OCI-LY1 (cell line): ENCODE measurements around the gene ETV7.

Source experiments
- H2AFZ ChIP-seq: fragments of 200-600 bp; sonication (generic), shearing (Covaris generic); 2 replicates; pipeline ENCODE4 v1.6.0; 2014; ENCODE audit warnings: antibody characterized with exemption, mild to moderate bottlenecking, low read length
- H3F3A ChIP-seq: fragments of 200-600 bp; sonication (generic), shearing (Covaris generic); 2 replicates; pipeline ENCODE4 v1.6.0; 2014; ENCODE audit warnings: mild to moderate bottlenecking, antibody characterized with exemption, low read length, moderate library complexity; ENCODE audit not compliant: insufficient read depth
- H3K27ac ChIP-seq: fragments of 200-600 bp; sonication (generic); 2 replicates; pipeline ENCODE4 v1.5.1; 2014; ENCODE audit warnings: low read length, mixed run types, mild to moderate bottlenecking, low read depth; ENCODE audit not compliant: poor library complexity, severe bottlenecking
- H3K27me3 ChIP-seq: fragments of 200-600 bp; sonication (generic); 2 replicates; pipeline ENCODE4 v1.6.0; 2014; ENCODE audit warnings: antibody characterized with exemption, mild to moderate bottlenecking, low read length, moderate library complexity; ENCODE audit not compliant: insufficient read depth
- H3K36me3 ChIP-seq: fragments of 200-600 bp; sonication (generic); 2 replicates; pipeline ENCODE4 v1.6.1; 2014; ENCODE audit warnings: mild to moderate bottlenecking, antibody characterized with exemption, low read length, moderate library complexity, mixed read lengths; ENCODE audit not compliant: insufficient read depth
- H3K4me1 ChIP-seq: fragments of 200-600 bp; sonication (generic); 2 replicates; pipeline ENCODE4 v1.5.1; 2014; ENCODE audit warnings: mild to moderate bottlenecking, low read length, moderate library complexity; ENCODE audit not compliant: insufficient read depth, severe bottlenecking
- H3K4me2 ChIP-seq: fragments of 200-600 bp; sonication (generic), shearing (Covaris generic); 2 replicates; pipeline ENCODE4 v1.6.1; 2014; ENCODE audit warnings: low read length
- H3K4me3 ChIP-seq: fragments of 200-600 bp; sonication (generic); 2 replicates; pipeline ENCODE4 v1.5.1; 2014; ENCODE audit warnings: low read length, low read depth, mild to moderate bottlenecking, mixed read lengths; ENCODE audit not compliant: poor library complexity, severe bottlenecking
- H3K79me2 ChIP-seq: fragments of 200-600 bp; shearing (Covaris generic); 2 replicates; pipeline ENCODE4 v1.6.1; 2016; ENCODE audit warnings: mixed run types, low read length, mixed read lengths; ENCODE audit not compliant: insufficient read depth
- H3K9ac ChIP-seq: fragments of 200-600 bp; sonication (generic), shearing (Covaris generic); 2 replicates; pipeline ENCODE4 v1.6.1; 2014; ENCODE audit warnings: mild to moderate bottlenecking, low read length, mixed read lengths
- H3K9me2 ChIP-seq: fragments of 200-600 bp; sonication (generic), shearing (Covaris generic); 2 replicates; pipeline ENCODE4 v1.6.1; 2014; ENCODE audit warnings: low read depth, mild to moderate bottlenecking, low read length, mixed read lengths
- H3K9me3 ChIP-seq: fragments of 200-600 bp; shearing (Covaris generic); 2 replicates; pipeline ENCODE4 v1.6.1; 2014; ENCODE audit warnings: low read length, mixed read lengths
- H4K20me1 ChIP-seq: fragments of 200-600 bp; sonication (generic), shearing (Covaris generic); 2 replicates; pipeline ENCODE4 v1.6.0; 2016; ENCODE audit warnings: mild to moderate bottlenecking, low read length; ENCODE audit not compliant: insufficient read depth
- CTCF ChIP-seq: fragments of 200-600 bp; sonication (generic), shearing (Covaris generic); IDR thresholded peaks from 2 replicates; pipeline ENCODE4 v1.5.1; 2017; ENCODE audit warnings: mild to moderate bottlenecking, antibody characterized with exemption, low read length, moderate library complexity, mixed read lengths
- EZH2 ChIP-seq: fragments of 200-600 bp; sonication (generic), shearing (Covaris generic); IDR thresholded peaks from 2 replicates; pipeline ENCODE4 v1.8.0; 2017; ENCODE audit warnings: borderline replicate concordance, mixed run types, mild to moderate bottlenecking, antibody characterized with exemption, low read length, moderate library complexity, mixed read lengths

Gene ETV7

DNA sequence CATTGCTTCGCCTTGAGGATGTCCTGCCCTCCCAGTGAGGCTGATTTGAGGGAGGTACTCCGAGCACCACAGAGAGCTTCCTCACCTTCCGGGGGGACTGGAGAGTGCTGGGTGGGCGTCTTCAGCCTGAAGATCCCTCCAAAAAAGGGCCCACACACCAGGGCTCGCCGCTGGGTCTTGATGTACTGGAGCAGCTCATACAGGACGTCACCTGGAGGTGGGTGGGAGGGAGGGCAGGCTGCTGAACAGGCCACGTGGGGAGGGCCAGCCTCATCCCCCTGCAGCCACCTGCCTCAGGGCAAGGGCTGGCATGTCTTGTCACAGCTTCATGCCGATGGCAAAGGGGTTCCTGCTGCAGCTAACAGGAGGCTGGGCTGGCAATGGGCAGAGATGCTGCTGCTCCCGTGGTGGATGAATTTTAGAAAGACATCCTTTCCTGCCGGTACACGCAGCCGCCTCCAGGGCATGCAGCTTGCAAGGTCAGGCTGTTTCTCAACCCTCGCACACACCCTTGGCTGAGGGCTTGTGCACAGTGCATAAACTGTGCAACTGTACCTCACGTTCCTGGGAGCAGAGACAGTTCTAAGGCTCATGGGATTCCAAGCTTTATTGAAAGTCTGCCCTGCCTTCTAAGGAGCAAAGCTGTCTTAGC is 14.0 kb downstream of the ETV7 start:
- no peaks in the 10 kb centered on the region for H4K20me1 ChIP-seq
- H2AFZ ChIP-seq, result no peak overlapping the region
- H3K4me2 ChIP-seq, result no peak overlapping the region
- H3K27me3 ChIP-seq, result peaks cover 4% of the 10 kb centered on the region; the same call in 1 of the 2 replicates
- H3K36me3 ChIP-seq, result no peaks in the 10 kb centered on the region
- no peaks in the 10 kb centered on the region for H3K9me3 ChIP-seq
- H3K4me1 ChIP-seq, result no peaks in the 10 kb centered on the region
- TF ChIP-seq CTCF (no peak), EZH2 (no peak)
- no peak overlapping the region for H3K9ac ChIP-seq
- H3K79me2 ChIP-seq, result no peaks in the 10 kb centered on the region
- H3K4me3 ChIP-seq, result no peak overlapping the region
- H3K27ac ChIP-seq, result no peak overlapping the region
- no peaks in the 10 kb centered on the region for H3F3A ChIP-seq
- H3K9me2 ChIP-seq, result no peaks in the 10 kb centered on the region

DNA sequence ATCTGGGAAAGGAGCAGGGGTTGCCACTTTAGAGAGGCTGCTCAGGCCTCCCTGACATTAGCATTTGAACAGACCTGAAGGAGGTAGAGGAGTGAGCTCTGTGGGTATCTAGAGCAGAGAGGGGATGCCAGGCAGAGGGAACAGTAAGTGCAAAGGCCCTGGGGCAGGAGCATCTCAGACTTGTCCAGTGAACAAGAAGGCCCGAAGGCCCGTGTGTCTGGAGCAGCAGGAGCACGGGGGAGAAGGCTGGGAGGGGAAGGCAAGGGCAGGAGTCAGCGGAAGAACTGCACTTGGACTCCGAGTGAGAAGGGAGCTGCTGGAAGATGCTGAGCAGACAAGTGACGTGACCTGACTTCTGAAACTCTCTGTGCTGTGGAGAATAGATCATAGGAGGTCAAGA is 15.4 kb downstream of the ETV7 start:
- TF ChIP-seq EZH2 (no peak), CTCF (no peak)
- no peak overlapping the region for H3K9ac ChIP-seq
- no peaks in the 10 kb centered on the region for H3F3A ChIP-seq
- H2AFZ ChIP-seq, result no peak overlapping the region
- no peaks in the 10 kb centered on the region for H3K79me2 ChIP-seq
- H3K36me3 ChIP-seq, result no peaks in the 10 kb centered on the region
- H3K4me1 ChIP-seq, result no peaks in the 10 kb centered on the region
- H3K4me2 ChIP-seq, result no peak overlapping the region
- H3K4me3 ChIP-seq, result no peak overlapping the region
- H4K20me1 ChIP-seq, result no peaks in the 10 kb centered on the region
- H3K9me2 ChIP-seq, result no peaks in the 10 kb centered on the region
- no peak overlapping the region for H3K27ac ChIP-seq
- peaks cover 7% of the 10 kb centered on the region; the same call in 1 of the 2 replicates for H3K27me3 ChIP-seq
- H3K9me3 ChIP-seq, result no peaks in the 10 kb centered on the region

DNA sequence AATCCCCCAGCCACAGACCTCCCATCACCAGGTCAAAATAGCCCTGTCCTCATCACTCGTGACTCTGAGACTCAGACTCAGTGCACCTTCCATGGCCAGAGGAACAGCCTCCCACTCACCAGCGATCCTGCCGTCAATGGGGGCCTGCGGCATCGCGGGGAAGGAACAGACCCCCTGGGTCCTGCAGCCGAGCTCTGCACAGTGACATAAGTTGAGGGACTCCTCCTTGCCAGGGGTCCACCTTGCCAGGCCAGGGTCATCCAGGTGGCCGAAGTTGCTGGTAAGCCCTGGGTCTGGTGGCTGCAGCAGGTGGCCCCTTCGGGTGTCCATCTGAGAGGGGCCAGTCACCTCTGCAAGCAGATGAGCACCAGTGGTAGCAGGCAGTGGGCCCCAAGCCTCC is 16.3 kb downstream of the ETV7 start:
- TF ChIP-seq CTCF (no peak), EZH2 (no peak)
- H3K27ac ChIP-seq, result no peak overlapping the region
- no peak overlapping the region for H3K4me3 ChIP-seq
- no peak overlapping the region for H3K4me2 ChIP-seq
- H3K9ac ChIP-seq, result no peak overlapping the region
- H3F3A ChIP-seq, result no peaks in the 10 kb centered on the region
- no peaks in the 10 kb centered on the region for H3K79me2 ChIP-seq
- peaks cover 7% of the 10 kb centered on the region; the same call in 1 of the 2 replicates for H3K27me3 ChIP-seq
- H3K9me2 ChIP-seq, result no peaks in the 10 kb centered on the region
- H3K36me3 ChIP-seq, result no peaks in the 10 kb centered on the region
- H3K4me1 ChIP-seq, result no peaks in the 10 kb centered on the region
- H2AFZ ChIP-seq, result no peak overlapping the region
- no peaks in the 10 kb centered on the region for H3K9me3 ChIP-seq
- no peaks in the 10 kb centered on the region for H4K20me1 ChIP-seq
